GM12872 (cell line): ENCODE measurements around the gene OTOGL.

Experiments used
- TF ChIP-seq, protein P1 (sequence below): IDR thresholded peaks from 3 replicates; pipeline ENCODE4 v1.5.1; 2011; ENCODE audit warnings: low read depth, mild to moderate bottlenecking, low read length, moderate library complexity; ENCODE audit not compliant: insufficient read depth

OTOGL gene

DNA sequence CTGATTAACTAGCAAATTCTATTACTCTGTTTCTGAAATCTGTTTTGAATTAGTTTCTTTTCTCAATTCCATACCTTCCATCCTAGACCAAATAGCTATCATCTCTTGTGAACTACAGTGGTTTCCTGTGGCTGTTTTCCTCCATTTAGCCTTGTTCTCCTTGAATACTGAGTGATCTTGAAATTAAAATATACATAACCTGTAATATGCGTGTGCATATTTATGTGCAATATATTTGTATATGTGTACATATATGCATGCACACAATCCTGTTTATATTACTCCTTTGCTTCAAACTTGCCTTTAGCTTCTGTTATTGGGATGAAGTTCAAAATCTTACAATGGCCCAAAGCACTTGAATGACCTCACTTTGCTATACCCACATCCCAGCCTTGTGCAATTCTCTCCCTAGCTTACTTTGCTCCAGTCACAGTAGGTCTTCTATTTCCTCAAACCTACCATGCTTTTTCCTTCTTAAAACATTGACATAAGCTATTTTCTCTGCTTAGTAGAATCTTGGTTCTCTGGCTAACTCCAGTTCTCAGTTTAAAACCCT is 99.5 kb downstream of the OTOGL start:
- TF ChIP-seq, protein P1, sequence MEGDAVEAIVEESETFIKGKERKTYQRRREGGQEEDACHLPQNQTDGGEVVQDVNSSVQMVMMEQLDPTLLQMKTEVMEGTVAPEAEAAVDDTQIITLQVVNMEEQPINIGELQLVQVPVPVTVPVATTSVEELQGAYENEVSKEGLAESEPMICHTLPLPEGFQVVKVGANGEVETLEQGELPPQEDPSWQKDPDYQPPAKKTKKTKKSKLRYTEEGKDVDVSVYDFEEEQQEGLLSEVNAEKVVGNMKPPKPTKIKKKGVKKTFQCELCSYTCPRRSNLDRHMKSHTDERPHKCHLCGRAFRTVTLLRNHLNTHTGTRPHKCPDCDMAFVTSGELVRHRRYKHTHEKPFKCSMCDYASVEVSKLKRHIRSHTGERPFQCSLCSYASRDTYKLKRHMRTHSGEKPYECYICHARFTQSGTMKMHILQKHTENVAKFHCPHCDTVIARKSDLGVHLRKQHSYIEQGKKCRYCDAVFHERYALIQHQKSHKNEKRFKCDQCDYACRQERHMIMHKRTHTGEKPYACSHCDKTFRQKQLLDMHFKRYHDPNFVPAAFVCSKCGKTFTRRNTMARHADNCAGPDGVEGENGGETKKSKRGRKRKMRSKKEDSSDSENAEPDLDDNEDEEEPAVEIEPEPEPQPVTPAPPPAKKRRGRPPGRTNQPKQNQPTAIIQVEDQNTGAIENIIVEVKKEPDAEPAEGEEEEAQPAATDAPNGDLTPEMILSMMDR = no peak

DNA sequence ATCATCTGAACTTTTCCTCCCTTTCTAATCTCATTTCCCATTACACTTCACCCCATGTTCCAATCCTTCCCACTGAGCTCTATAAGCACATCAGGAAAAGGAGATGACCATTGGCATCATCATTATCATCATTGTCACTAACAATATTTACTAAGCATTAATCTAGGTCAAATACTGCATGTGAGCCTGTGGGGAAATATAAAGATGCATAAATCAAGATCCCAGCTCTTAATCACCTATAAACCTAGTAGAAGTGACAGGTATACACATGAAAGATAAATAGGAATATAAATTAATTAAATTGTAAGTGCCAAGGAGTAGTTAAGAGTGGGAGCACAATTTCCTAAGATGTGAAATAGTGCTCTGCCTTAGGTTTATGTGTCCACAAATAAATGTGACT is 100.6 kb downstream of the OTOGL start:
- TF ChIP-seq, protein P1 = no peak

DNA sequence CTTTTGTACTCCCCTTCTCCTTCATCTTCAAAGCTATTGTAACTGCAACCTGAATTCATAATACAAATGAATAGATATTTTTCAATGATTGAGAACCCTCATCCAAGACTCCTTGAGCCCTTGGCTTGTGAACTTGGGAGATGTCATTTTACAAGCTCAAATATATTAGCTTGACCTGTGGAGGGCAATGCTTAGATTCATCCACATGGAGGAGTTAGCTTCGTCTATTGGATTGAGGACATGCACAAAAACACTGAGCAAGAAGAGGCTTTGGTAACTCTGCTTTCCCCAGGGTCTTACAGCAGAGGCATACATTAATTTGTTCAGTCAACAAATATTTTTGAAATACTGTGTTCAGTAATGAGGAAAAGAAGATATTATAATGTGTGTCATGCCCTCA is 101.1 kb downstream of the OTOGL start:
- TF ChIP-seq, protein P1 = no peak

DNA sequence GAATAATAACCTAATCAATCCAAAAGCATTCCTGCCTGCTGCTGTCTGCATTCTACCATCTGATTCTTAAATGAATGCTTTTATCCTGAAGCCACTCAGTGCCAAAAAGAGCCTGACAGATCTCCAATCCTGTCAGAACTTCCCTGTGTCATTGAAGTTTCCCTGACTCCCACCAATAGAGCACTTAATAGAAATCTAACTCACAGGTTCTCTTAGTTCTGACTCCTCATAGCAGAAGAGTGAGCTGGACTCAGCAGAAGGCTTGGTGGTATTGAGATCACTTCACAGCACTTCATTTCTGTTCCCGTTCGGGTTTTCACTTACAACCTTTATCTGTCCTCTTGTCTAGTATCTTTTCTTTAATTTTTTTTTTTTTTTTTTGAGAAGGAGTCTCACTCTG is 102.6 kb downstream of the OTOGL start:
- TF ChIP-seq, protein P1 = no peak

DNA sequence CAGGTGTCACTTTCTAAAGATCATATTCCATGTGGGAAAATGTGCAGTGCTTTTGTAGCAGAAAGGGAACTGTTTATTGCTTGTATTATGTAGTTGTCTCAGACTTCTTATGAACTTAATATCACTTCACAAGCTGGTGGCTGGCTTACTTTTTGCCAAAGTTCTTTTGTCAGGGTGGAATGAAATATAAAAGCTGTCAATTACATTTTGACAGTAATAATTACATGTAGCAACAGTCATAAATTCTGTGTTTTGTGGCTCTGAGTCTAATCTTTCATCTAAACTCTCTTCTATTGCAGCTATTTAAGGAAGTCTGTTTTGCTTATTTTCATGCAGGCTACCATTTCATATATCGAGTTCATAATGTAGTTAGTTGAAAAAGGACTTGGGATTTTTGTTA is 106.6 kb downstream of the OTOGL start:
- TF ChIP-seq, protein P1 = no peak

- TF ChIP-seq, protein P1 = no peak
Observed at GRCh38 chr12:80208071-80208470, 108.7 kb downstream of the OTOGL start.

DNA sequence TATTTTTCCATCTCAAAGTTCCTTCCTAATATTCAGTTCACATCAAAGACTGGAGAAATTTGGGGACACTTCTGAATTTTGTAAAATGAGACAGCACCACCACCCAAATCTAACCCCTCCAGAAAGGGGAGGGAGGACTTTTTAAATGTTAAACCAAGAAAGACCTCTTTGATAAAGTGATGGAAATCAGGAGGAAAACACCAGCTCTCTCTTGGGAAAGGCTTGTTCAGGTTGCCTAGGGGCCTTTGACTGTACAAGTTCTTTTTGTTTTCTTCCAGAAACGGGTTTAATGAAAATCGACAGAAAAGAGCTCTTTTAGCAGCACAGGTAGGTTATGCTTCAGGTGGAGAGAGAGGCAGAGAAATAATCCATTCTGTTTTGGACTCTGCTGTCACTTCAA is 112.3 kb downstream of the OTOGL start:
- TF ChIP-seq, protein P1 = no peak
